Keratinocyte (primary cell): ENCODE measurements around the gene HSFX2. TPM values are rescaled to one million over a fixed set of nuclear protein-coding genes. Genes with fewer than 3 reads are reported as not detected.
A peak's percentile ranks its signal among the peaks of the same experiment; 100 is the strongest.

ENCODE experiments used
- DNase-seq: peaks from one replicate; pipeline ENCODE4 v3.0.0-alpha.2; 2011; ENCODE audit warnings: low read depth, missing footprints, low spot score
- FAIRE-seq: peaks from 2 replicates; lab custom pipeline; 2011; peaks lifted over from hg19 to GRCh38; lab: Jason Lieb, UNC
- H2AFZ ChIP-seq: 2 replicates; pipeline ENCODE4 v1.6.0; 2012; ENCODE audit warnings: low read length, control low read depth, inconsistent platforms; ENCODE audit not compliant: control insufficient read depth
- H3K27ac ChIP-seq: 2 replicates; pipeline ENCODE4 v1.5.1; 2011; ENCODE audit warnings: low read length; ENCODE audit not compliant: control insufficient read depth, insufficient read depth
- H3K27me3 ChIP-seq: 3 replicates; pipeline ENCODE4 v1.6.0; 2011; ENCODE audit warnings: low read length; ENCODE audit not compliant: control insufficient read depth, insufficient read depth; ENCODE audit errors: extremely low read depth
- H3K36me3 ChIP-seq, 2 experiments: 2 replicates in 1 of 2; 3 replicates in 1 of 2; pipeline ENCODE4 v1.5.1; 2011; ENCODE audit warnings: low read length in 2 of 2, mild to moderate bottlenecking in 1 of 2; ENCODE audit not compliant: control insufficient read depth in 2 of 2, insufficient read depth in 2 of 2; ENCODE audit errors: extremely low read depth in 1 of 2
- H3K4me1 ChIP-seq: 3 replicates; pipeline ENCODE4 v1.5.1; 2011; ENCODE audit warnings: low read length; ENCODE audit not compliant: control insufficient read depth, insufficient read depth; ENCODE audit errors: extremely low read depth
- H3K4me2 ChIP-seq: 3 replicates; pipeline ENCODE4 v1.6.0; 2011; ENCODE audit warnings: low read depth, low read length; ENCODE audit not compliant: control insufficient read depth, insufficient read depth; ENCODE audit errors: extremely low read depth
- H3K4me3 ChIP-seq, 3 experiments: fragments of 200-600 bp in 1 of 3; sonication (generic) in 1 of 3; 2 replicates in 2 of 3; 3 replicates in 1 of 3; pipeline ENCODE4 v1.5.1; 2011 to 2016; ENCODE audit warnings: low read length in 3 of 3, mild to moderate bottlenecking in 3 of 3, control low read depth in 2 of 3, inconsistent platforms in 1 of 3, low read depth in 1 of 3, mixed read lengths in 1 of 3, mixed run types in 1 of 3, moderate library complexity in 1 of 3; ENCODE audit not compliant: control insufficient read depth in 2 of 3, insufficient read depth in 2 of 3; ENCODE audit errors: extremely low read depth in 1 of 3
- H3K79me2 ChIP-seq: 2 replicates; pipeline ENCODE4 v1.6.0; 2012; ENCODE audit warnings: low read length; ENCODE audit not compliant: control insufficient read depth, insufficient read depth
- H3K9ac ChIP-seq: 3 replicates; pipeline ENCODE4 v1.6.0; 2011; ENCODE audit warnings: low read length; ENCODE audit not compliant: control insufficient read depth, insufficient read depth; ENCODE audit errors: extremely low read depth
- H3K9me1 ChIP-seq: 3 replicates; pipeline ENCODE4 v1.6.0; 2011; ENCODE audit warnings: low read length; ENCODE audit not compliant: control insufficient read depth, insufficient read depth; ENCODE audit errors: extremely low read depth
- H3K9me3 ChIP-seq: 2 replicates; pipeline ENCODE4 v1.5.1; 2012; ENCODE audit warnings: low read depth, low read length; ENCODE audit not compliant: control insufficient read depth
- H4K20me1 ChIP-seq: 3 replicates; pipeline ENCODE4 v1.6.0; 2011; ENCODE audit warnings: low read length; ENCODE audit not compliant: control insufficient read depth, insufficient read depth; ENCODE audit errors: extremely low read depth
- EZH2 ChIP-seq: IDR thresholded peaks from one replicate; pipeline ENCODE4 v1.6.1; 2012; ENCODE audit warnings: inconsistent platforms, mild to moderate bottlenecking, low read length, moderate library complexity
- dilution Hi-C: fragments of 300-500 bp; cut with MboI; formaldehyde crosslinking; loops from one replicate; pipeline ENCODE4 v1.7.0; 2020; ENCODE audit warnings: low sequenced_read_pairs; ENCODE audit not compliant: extremely low pct_ligation_motif_present
- polyA plus RNA-seq, 5 experiments: library from polyadenylated mRNA; depleted of rRNA in 3 of 5; stranded (reverse) in 3 of 5; stranded (forward) in 1 of 5; unstranded in 1 of 5; fragments of >200 nt; gene quantifications; 1 replicate in 1 of 5; 2 replicates in 3 of 5; 3 replicates in 1 of 5; pipeline versions ENCODE4 v1.2.1 to v1.2.3, GENCODE V29; 2011 to 2012; ENCODE audit warnings: missing spikeins in 2 of 5, low read depth in 1 of 5, low replicate concordance in 1 of 5
- TF ChIP-seq, protein P1 (sequence below), 3 experiments: IDR thresholded peaks in 1 of 3; conservative IDR thresholded peaks in 1 of 3; optimal IDR thresholded peaks in 1 of 3; 2 replicates in 2 of 3; 3 replicates in 1 of 3; pipeline versions ENCODE3 to v1.5.1; 2011; ENCODE audit warnings: low read length in 3 of 3, mild to moderate bottlenecking in 3 of 3, moderate library complexity in 2 of 3, control low read depth in 1 of 3, inconsistent platforms in 1 of 3; ENCODE audit not compliant: insufficient read depth in 2 of 3; ENCODE audit errors: extremely low read depth in 1 of 3

HSFX2 gene
- polyA plus RNA-seq, 1 donor (not counting 4 experiments of a cell fraction or from before 2014, with no cell fraction given): 0.10 TPM

DNA sequence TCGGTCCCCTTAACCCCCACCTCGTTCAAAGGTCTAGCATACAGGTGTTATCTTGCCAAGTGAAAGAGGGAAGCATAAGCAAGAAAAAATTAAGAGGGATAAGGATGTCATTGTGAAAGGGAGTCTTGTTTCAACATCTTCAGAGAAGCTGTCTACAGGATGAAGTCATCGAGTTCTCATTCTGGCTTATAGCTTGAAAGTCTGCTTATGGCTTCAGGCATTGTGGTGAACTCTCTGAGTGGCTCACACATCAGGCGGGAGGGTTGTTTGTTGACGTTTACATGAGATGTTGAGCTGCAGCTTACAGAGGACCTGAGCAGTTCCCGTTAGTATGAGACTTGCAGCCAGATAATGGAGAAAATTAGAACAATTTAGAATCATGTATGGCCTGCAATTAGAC lies 24.4 kb downstream of the HSFX2 start:
- no peaks in the 10 kb centered on the region for H3K9me3 ChIP-seq
- no peak overlapping the region for H3K27ac ChIP-seq
- TF ChIP-seq EZH2: no peak
- TF ChIP-seq, protein P1, sequence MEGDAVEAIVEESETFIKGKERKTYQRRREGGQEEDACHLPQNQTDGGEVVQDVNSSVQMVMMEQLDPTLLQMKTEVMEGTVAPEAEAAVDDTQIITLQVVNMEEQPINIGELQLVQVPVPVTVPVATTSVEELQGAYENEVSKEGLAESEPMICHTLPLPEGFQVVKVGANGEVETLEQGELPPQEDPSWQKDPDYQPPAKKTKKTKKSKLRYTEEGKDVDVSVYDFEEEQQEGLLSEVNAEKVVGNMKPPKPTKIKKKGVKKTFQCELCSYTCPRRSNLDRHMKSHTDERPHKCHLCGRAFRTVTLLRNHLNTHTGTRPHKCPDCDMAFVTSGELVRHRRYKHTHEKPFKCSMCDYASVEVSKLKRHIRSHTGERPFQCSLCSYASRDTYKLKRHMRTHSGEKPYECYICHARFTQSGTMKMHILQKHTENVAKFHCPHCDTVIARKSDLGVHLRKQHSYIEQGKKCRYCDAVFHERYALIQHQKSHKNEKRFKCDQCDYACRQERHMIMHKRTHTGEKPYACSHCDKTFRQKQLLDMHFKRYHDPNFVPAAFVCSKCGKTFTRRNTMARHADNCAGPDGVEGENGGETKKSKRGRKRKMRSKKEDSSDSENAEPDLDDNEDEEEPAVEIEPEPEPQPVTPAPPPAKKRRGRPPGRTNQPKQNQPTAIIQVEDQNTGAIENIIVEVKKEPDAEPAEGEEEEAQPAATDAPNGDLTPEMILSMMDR (optimal IDR thresholded peaks at IDR 0.05 in 1 of 3, IDR thresholded peaks at IDR 0.05 in 1 of 3, conservative IDR thresholded peaks at IDR 0.05 in 1 of 3; ENCODE audit: extremely low read depth in 1 of 3, insufficient read depth in 2 of 3, low read length in 3 of 3): no peak
- peak; percentile 65 for FAIRE-seq
- dilution Hi-C loops: no loop called here
- no peak overlapping the region for H3K9ac ChIP-seq
- no peaks in the 10 kb centered on the region for H3K4me1 ChIP-seq
- peak; percentile 36 for DNase-seq
- H3K27me3 ChIP-seq: no peaks in the 10 kb centered on the region
- no peaks in the 10 kb centered on the region for H3K9me1 ChIP-seq
- H3K36me3 ChIP-seq: no peaks in the 10 kb centered on the region
- no peak overlapping the region for H3K4me3 ChIP-seq
- H3K79me2 ChIP-seq: no peaks in the 10 kb centered on the region
- no peak overlapping the region for H3K4me2 ChIP-seq
- H4K20me1 ChIP-seq: no peaks in the 10 kb centered on the region
- no peak overlapping the region for H2AFZ ChIP-seq

DNA sequence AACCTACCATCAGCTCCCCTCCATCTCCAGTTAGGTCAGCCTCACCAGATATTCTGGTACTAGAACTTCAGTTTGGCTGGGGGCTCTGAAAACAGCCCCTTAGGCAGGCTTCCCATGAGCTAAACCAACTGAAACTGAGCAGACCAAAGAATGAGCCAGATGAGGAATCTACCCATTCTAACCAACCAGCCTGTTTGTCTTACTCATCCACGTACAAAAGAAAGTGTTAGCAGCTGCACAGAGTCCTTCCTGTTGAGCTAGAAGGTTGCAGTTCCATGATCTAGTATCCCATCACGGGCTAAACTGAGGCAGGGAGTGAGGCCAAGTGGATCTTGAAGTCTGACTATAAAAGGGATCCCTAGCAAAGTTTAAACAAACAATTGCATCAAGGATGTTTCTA lies 25.3 kb downstream of the HSFX2 start:
- no peak overlapping the region for H3K4me3 ChIP-seq
- FAIRE-seq (no peak), DNase-seq (no peak)
- H3K27ac ChIP-seq: no peak overlapping the region
- no peak overlapping the region for H3K4me2 ChIP-seq
- H3K79me2 ChIP-seq: no peaks in the 10 kb centered on the region
- no peaks in the 10 kb centered on the region for H3K4me1 ChIP-seq
- no peaks in the 10 kb centered on the region for H4K20me1 ChIP-seq
- H3K9me3 ChIP-seq: no peaks in the 10 kb centered on the region
- H2AFZ ChIP-seq: no peak overlapping the region
- H3K27me3 ChIP-seq: no peaks in the 10 kb centered on the region
- TF ChIP-seq EZH2: no peak
- TF ChIP-seq, protein P1 (optimal IDR thresholded peaks at IDR 0.05 in 1 of 3, IDR thresholded peaks at IDR 0.05 in 1 of 3, conservative IDR thresholded peaks at IDR 0.05 in 1 of 3; ENCODE audit: extremely low read depth in 1 of 3, insufficient read depth in 2 of 3, low read length in 3 of 3): no peak
- H3K36me3 ChIP-seq: no peaks in the 10 kb centered on the region
- H3K9me1 ChIP-seq: no peaks in the 10 kb centered on the region
- dilution Hi-C loops: no loop called here
- H3K9ac ChIP-seq: no peak overlapping the region
